ENCODE measurements around the gene PTPN9. TPM values are rescaled to one million over a fixed set of nuclear protein-coding genes. Genes with fewer than 3 reads are reported as not detected.
A peak's percentile ranks its signal among the peaks of the same experiment; 100 is the strongest.

Gene PTPN9
- polyA plus RNA-seq, 1 donor (not counting 4 experiments of a cell fraction or from before 2014, with no cell fraction given): 34.7 TPM

- Histone ChIP-seq H3K4me1 (ENCODE audit: control insufficient read depth, extremely low read depth, insufficient read depth, low read length) (peaks cover 26% of the 10 kb centered on the region), H2AFZ (ENCODE audit: control insufficient read depth, low read length) (peak overlapping the region; percentile 91), H3K36me3 (ENCODE audit: control insufficient read depth in 2 of 2, extremely low read depth in 1 of 2, insufficient read depth in 2 of 2, low read length in 2 of 2) (no peaks in the 10 kb centered on the region), H4K20me1 (ENCODE audit: control insufficient read depth, extremely low read depth, insufficient read depth, low read length) (peaks cover 3% of the 10 kb centered on the region), H3K9ac (ENCODE audit: control insufficient read depth, extremely low read depth, insufficient read depth, low read length) (peak overlapping the region; percentile 95), H3K27me3 (ENCODE audit: control insufficient read depth, extremely low read depth, insufficient read depth, low read length) (no peaks in the 10 kb centered on the region), H3K4me3 (ENCODE audit: control insufficient read depth in 2 of 3, extremely low read depth in 1 of 3, insufficient read depth in 2 of 3, low read depth in 1 of 3, low read length in 3 of 3) (peak overlapping the region; percentile 72 to 94 (median 77)), H3K4me2 (ENCODE audit: control insufficient read depth, extremely low read depth, insufficient read depth, low read depth, low read length) (peak overlapping the region; percentile 80), H3K27ac (ENCODE audit: control insufficient read depth, insufficient read depth, low read length) (peak overlapping the region; percentile 74), H3K9me3 (ENCODE audit: control insufficient read depth, low read depth, low read length) (no peaks in the 10 kb centered on the region), H3K79me2 (ENCODE audit: control insufficient read depth, insufficient read depth, low read length) (peaks cover 10% of the 10 kb centered on the region), H3K9me1 (ENCODE audit: control insufficient read depth, extremely low read depth, insufficient read depth, low read length) (no peaks in the 10 kb centered on the region)
- DNase-seq (ENCODE audit: low read depth, low spot score) (no peak), FAIRE-seq (no peak)
- dilution Hi-C loops (cut with MboI; ENCODE audit: extremely low pct_ligation_motif_present, low sequenced_read_pairs): no loop called here
- no peak for TF ChIP-seq CTCF (optimal IDR thresholded peaks at IDR 0.05 in 1 of 3, IDR thresholded peaks at IDR 0.05 in 1 of 3, conservative IDR thresholded peaks at IDR 0.05 in 1 of 3; ENCODE audit: extremely low read depth in 1 of 3, insufficient read depth in 2 of 3, low read length in 3 of 3)
- no peak for TF ChIP-seq EZH2 (IDR thresholded peaks at IDR 0.05; ENCODE audit: low read length)
These were observed 123.1 kb downstream of the PTPN9 start for GRCh38 chr15:75455982-75456531.

- H3K4me1 ChIP-seq (ENCODE audit: control insufficient read depth, extremely low read depth, insufficient read depth, low read length): peaks cover 26% of the 10 kb centered on the region
- H3K9me1 ChIP-seq (ENCODE audit: control insufficient read depth, extremely low read depth, insufficient read depth, low read length): no peaks in the 10 kb centered on the region
- peaks cover 10% of the 10 kb centered on the region for H3K79me2 ChIP-seq (ENCODE audit: control insufficient read depth, insufficient read depth, low read length)
- TF ChIP-seq CTCF (optimal IDR thresholded peaks at IDR 0.05 in 1 of 3, IDR thresholded peaks at IDR 0.05 in 1 of 3, conservative IDR thresholded peaks at IDR 0.05 in 1 of 3; ENCODE audit: extremely low read depth in 1 of 3, insufficient read depth in 2 of 3, low read length in 3 of 3): no peak
- TF ChIP-seq EZH2 (IDR thresholded peaks at IDR 0.05; ENCODE audit: low read length): no peak
- peak overlapping the region; percentile 91 for H2AFZ ChIP-seq (ENCODE audit: control insufficient read depth, low read length)
- H3K9ac ChIP-seq (ENCODE audit: control insufficient read depth, extremely low read depth, insufficient read depth, low read length): peak overlapping the region; percentile 95
- H3K4me3 ChIP-seq (ENCODE audit: control insufficient read depth in 2 of 3, extremely low read depth in 1 of 3, insufficient read depth in 2 of 3, low read depth in 1 of 3, low read length in 3 of 3): peak overlapping the region; percentile 72 to 94 (median 77)
- peak overlapping the region; percentile 80 for H3K4me2 ChIP-seq (ENCODE audit: control insufficient read depth, extremely low read depth, insufficient read depth, low read depth, low read length)
- peak overlapping the region; percentile 74 for H3K27ac ChIP-seq (ENCODE audit: control insufficient read depth, insufficient read depth, low read length)
- H3K27me3 ChIP-seq (ENCODE audit: control insufficient read depth, extremely low read depth, insufficient read depth, low read length): no peaks in the 10 kb centered on the region
- DNase-seq (ENCODE audit: low read depth, low spot score): no peak
- dilution Hi-C loops (cut with MboI; ENCODE audit: extremely low pct_ligation_motif_present, low sequenced_read_pairs): no loop called here
- H3K36me3 ChIP-seq (ENCODE audit: control insufficient read depth in 2 of 2, extremely low read depth in 1 of 2, insufficient read depth in 2 of 2, low read length in 2 of 2): no peaks in the 10 kb centered on the region
- FAIRE-seq: no peak
- H3K9me3 ChIP-seq (ENCODE audit: control insufficient read depth, low read depth, low read length): no peaks in the 10 kb centered on the region
- H4K20me1 ChIP-seq (ENCODE audit: control insufficient read depth, extremely low read depth, insufficient read depth, low read length): peaks cover 3% of the 10 kb centered on the region
These were observed 123.6 kb downstream of the PTPN9 start for GRCh38 chr15:75455424-75455981.

Measured in keratinocyte (primary cell).